Astrocyte (in vitro differentiated cells and primary cell): Measurements from ENCODE around the gene SNAP29. TPM values are rescaled to one million over a fixed set of nuclear protein-coding genes. Genes with fewer than 3 reads are reported as not detected.

Source experiments
- DNase-seq: peaks from one replicate; pipeline ENCODE4 v3.0.0-alpha.2; 2010; ENCODE audit warnings: low read depth
- FAIRE-seq: peaks from 2 replicates; lab custom pipeline; 2011; peaks lifted over from hg19 to GRCh38; lab: Jason Lieb, UNC
- H2AFZ ChIP-seq: 2 replicates; pipeline ENCODE4 v1.6.0; 2012; ENCODE audit warnings: low read depth, low read length, inconsistent platforms
- H3K27ac ChIP-seq: 2 replicates; pipeline ENCODE4 v1.5.1; 2011; ENCODE audit warnings: low read depth, low read length, inconsistent platforms
- H3K27me3 ChIP-seq: 2 replicates; pipeline ENCODE4 v1.6.0; 2011; ENCODE audit warnings: low read length, inconsistent platforms; ENCODE audit not compliant: insufficient read depth
- H3K36me3 ChIP-seq: 2 replicates; pipeline ENCODE4 v1.5.1; 2011; ENCODE audit warnings: low read length, inconsistent platforms; ENCODE audit not compliant: insufficient read depth
- H3K4me1 ChIP-seq: 2 replicates; pipeline ENCODE4 v1.5.1; 2011; ENCODE audit warnings: low read length, inconsistent platforms; ENCODE audit not compliant: insufficient read depth
- H3K4me2 ChIP-seq: 2 replicates; pipeline ENCODE4 v1.6.0; 2012; ENCODE audit warnings: low read length, inconsistent platforms
- H3K4me3 ChIP-seq: 2 replicates; pipeline ENCODE4 v1.5.1; 2011; ENCODE audit warnings: low read depth, mild to moderate bottlenecking, low read length, inconsistent platforms; ENCODE audit not compliant: insufficient read depth
- H3K79me2 ChIP-seq: 2 replicates; pipeline ENCODE4 v1.6.0; 2012; ENCODE audit warnings: mild to moderate bottlenecking, low read length, inconsistent platforms; ENCODE audit not compliant: insufficient read depth
- H3K9ac ChIP-seq: 2 replicates; pipeline ENCODE4 v1.6.0; 2012; ENCODE audit warnings: mild to moderate bottlenecking, low read length, inconsistent platforms
- H3K9me3 ChIP-seq: 2 replicates; pipeline ENCODE4 v1.5.1; 2012; ENCODE audit warnings: low read depth, mild to moderate bottlenecking, low read length, inconsistent platforms; ENCODE audit not compliant: insufficient read depth
- H4K20me1 ChIP-seq: 2 replicates; pipeline ENCODE4 v1.6.0; 2012; ENCODE audit warnings: low read length, inconsistent platforms; ENCODE audit not compliant: insufficient read depth
- H3K27ac Mint-ChIP-seq: one replicate; pipeline ENCODE4 v1.8.0; 2021; ENCODE audit warnings: mild to moderate bottlenecking, mixed read lengths; ENCODE audit not compliant: unreplicated experiment
- H3K27me3 Mint-ChIP-seq: one replicate; pipeline ENCODE4 v1.8.0; 2021; ENCODE audit warnings: low read depth, mixed read lengths; ENCODE audit not compliant: unreplicated experiment
- H3K36me3 Mint-ChIP-seq: one replicate; pipeline ENCODE4 v1.8.0; 2021; ENCODE audit warnings: low read depth, mixed read lengths; ENCODE audit not compliant: unreplicated experiment
- H3K4me1 Mint-ChIP-seq: one replicate; pipeline ENCODE4 v1.8.0; 2021; ENCODE audit warnings: low read depth, mixed read lengths; ENCODE audit not compliant: unreplicated experiment
- H3K4me3 Mint-ChIP-seq: one replicate; pipeline ENCODE4 v1.8.0; 2021; ENCODE audit warnings: mild to moderate bottlenecking, moderate library complexity, mixed read lengths; ENCODE audit not compliant: unreplicated experiment
- H3K9me3 Mint-ChIP-seq: one replicate; pipeline ENCODE4 v1.8.0; 2021; ENCODE audit warnings: mild to moderate bottlenecking, mixed read lengths; ENCODE audit not compliant: unreplicated experiment
- CTCF ChIP-seq: IDR thresholded peaks from 2 replicates; pipeline ENCODE4 v1.5.1; 2011; ENCODE audit warnings: low read depth, mild to moderate bottlenecking, inconsistent platforms, low read length, moderate library complexity; ENCODE audit not compliant: insufficient read depth
- EZH2 ChIP-seq: IDR thresholded peaks from 2 replicates; pipeline ENCODE4 v1.6.1; 2012; ENCODE audit warnings: mild to moderate bottlenecking, low read length, inconsistent platforms; ENCODE audit not compliant: insufficient read depth
- total RNA-seq: library from RNA; stranded (reverse); gene quantifications from 2 replicates; pipeline ENCODE4 v1.2.1, GENCODE V29; 2021

SNAP29 gene
- total RNA-seq, 1 donor from 2014 or later: 19.6 TPM

GRCh38 chr22:20813056-20813455 lies 45.8 kb upstream of the SNAP29 start:
- no peak overlapping the region for H3K4me3 Mint-ChIP-seq
- H3K4me1 Mint-ChIP-seq: no peaks in the 10 kb centered on the region

GRCh38 chr22:20814221-20814808 lies 44.5 kb upstream of the SNAP29 start:
- no peak overlapping the region for H3K27ac ChIP-seq
- no peak overlapping the region for H3K4me3 ChIP-seq
- H3K4me1 ChIP-seq: no peaks in the 10 kb centered on the region
- Mint-ChIP-seq H3K27me3 (no peaks in the 10 kb centered on the region), H3K4me3 (no peak overlapping the region), H3K27ac (no peak overlapping the region), H3K9me3 (no peaks in the 10 kb centered on the region), H3K36me3 (peaks cover 19% of the 10 kb centered on the region), H3K4me1 (no peaks in the 10 kb centered on the region)
- no peak for FAIRE-seq
- no peak for TF ChIP-seq EZH2
- TF ChIP-seq CTCF: no peak
- no peak overlapping the region for H3K9ac ChIP-seq
- no peak for DNase-seq
- no peaks in the 10 kb centered on the region for H4K20me1 ChIP-seq
- H3K79me2 ChIP-seq: no peaks in the 10 kb centered on the region
- H3K4me2 ChIP-seq: no peak overlapping the region
- no peaks in the 10 kb centered on the region for H3K27me3 ChIP-seq
- H3K36me3 ChIP-seq: peaks cover 29% of the 10 kb centered on the region
- H2AFZ ChIP-seq: no peak overlapping the region
- H3K9me3 ChIP-seq: no peaks in the 10 kb centered on the region

More at GRCh38 chr22:20813056-20813455, 45.8 kb upstream of the SNAP29 start:
- Histone ChIP-seq H3K27ac (no peak overlapping the region), H3K4me3 (no peak overlapping the region), H3K36me3 (peaks cover 25% of the 10 kb centered on the region), H3K27me3 (no peaks in the 10 kb centered on the region), H3K4me2 (no peak overlapping the region), H3K79me2 (no peaks in the 10 kb centered on the region), H2AFZ (no peak overlapping the region), H3K4me1 (no peaks in the 10 kb centered on the region), H3K9me3 (no peaks in the 10 kb centered on the region), H3K9ac (no peak overlapping the region), H4K20me1 (no peaks in the 10 kb centered on the region)
- TF ChIP-seq CTCF (no peak), EZH2 (no peak)
- no peak for DNase-seq
- no peak for FAIRE-seq
- no peaks in the 10 kb centered on the region for H3K27me3 Mint-ChIP-seq
- H3K36me3 Mint-ChIP-seq: peaks cover 23% of the 10 kb centered on the region
- H3K9me3 Mint-ChIP-seq: no peaks in the 10 kb centered on the region
- H3K27ac Mint-ChIP-seq: no peak overlapping the region

GRCh38 chr22:20815477-20816050 lies 43.2 kb upstream of the SNAP29 start:
- Mint-ChIP-seq H3K36me3 (peaks cover 10% of the 10 kb centered on the region), H3K4me3 (no peak overlapping the region), H3K9me3 (no peaks in the 10 kb centered on the region), H3K27ac (no peak overlapping the region), H3K4me1 (no peaks in the 10 kb centered on the region), H3K27me3 (no peaks in the 10 kb centered on the region)
- TF ChIP-seq CTCF (no peak), EZH2 (no peak)
- Histone ChIP-seq H3K9me3 (no peaks in the 10 kb centered on the region), H2AFZ (no peak overlapping the region), H3K4me2 (no peak overlapping the region), H3K79me2 (no peaks in the 10 kb centered on the region), H3K27ac (no peak overlapping the region), H3K27me3 (no peaks in the 10 kb centered on the region), H4K20me1 (no peaks in the 10 kb centered on the region), H3K9ac (no peak overlapping the region), H3K36me3 (peaks cover 33% of the 10 kb centered on the region), H3K4me3 (no peak overlapping the region), H3K4me1 (no peaks in the 10 kb centered on the region)
- DNase-seq (no peak), FAIRE-seq (no peak)
